HAP-1 (cell line): ENCODE data around the gene UTP14C.

Experiments
- DNase-seq, 2 experiments: peaks; one replicate each; pipeline ENCODE4 v3.0.0-alpha.2; 2016 to 2020; ENCODE audit warnings: low spot score in 2 of 2
- H3K27me3 ChIP-seq: fragments of 250-450 bp; sonication (Bioruptor Pico); 2 replicates; pipeline ENCODE4 v1.5.1; 2020; ENCODE audit warnings: low read depth, mild to moderate bottlenecking, moderate library complexity
- H3K36me3 ChIP-seq: fragments of 250-450 bp; sonication (Bioruptor Pico); replicated peaks from 2 replicates; pipeline ENCODE4 v1.5.1; 2020; ENCODE audit warnings: mild to moderate bottlenecking
- H3K4me1 ChIP-seq: fragments of 250-450 bp; sonication (Bioruptor Pico); 2 replicates; pipeline ENCODE4 v1.5.1; 2020; ENCODE audit warnings: mild to moderate bottlenecking
- H3K4me3 ChIP-seq: fragments of 250-450 bp; sonication (Bioruptor Pico); 2 replicates; pipeline ENCODE4 v1.5.1; 2020; ENCODE audit warnings: mild to moderate bottlenecking, moderate library complexity
- H3K9me3 ChIP-seq: fragments of 250-450 bp; sonication (Bioruptor Pico); 2 replicates; pipeline ENCODE4 v1.5.1; 2020; ENCODE audit warnings: mild to moderate bottlenecking, moderate library complexity
- in situ Hi-C: fragments of 300-500 bp; cut with MboI; formaldehyde crosslinking; loops from 3 replicates; pipeline ENCODE4 v1.14.3; 2020; ENCODE audit warnings: low sequenced_read_pairs, inconsistent platforms, mixed read lengths

Gene UTP14C

DNA sequence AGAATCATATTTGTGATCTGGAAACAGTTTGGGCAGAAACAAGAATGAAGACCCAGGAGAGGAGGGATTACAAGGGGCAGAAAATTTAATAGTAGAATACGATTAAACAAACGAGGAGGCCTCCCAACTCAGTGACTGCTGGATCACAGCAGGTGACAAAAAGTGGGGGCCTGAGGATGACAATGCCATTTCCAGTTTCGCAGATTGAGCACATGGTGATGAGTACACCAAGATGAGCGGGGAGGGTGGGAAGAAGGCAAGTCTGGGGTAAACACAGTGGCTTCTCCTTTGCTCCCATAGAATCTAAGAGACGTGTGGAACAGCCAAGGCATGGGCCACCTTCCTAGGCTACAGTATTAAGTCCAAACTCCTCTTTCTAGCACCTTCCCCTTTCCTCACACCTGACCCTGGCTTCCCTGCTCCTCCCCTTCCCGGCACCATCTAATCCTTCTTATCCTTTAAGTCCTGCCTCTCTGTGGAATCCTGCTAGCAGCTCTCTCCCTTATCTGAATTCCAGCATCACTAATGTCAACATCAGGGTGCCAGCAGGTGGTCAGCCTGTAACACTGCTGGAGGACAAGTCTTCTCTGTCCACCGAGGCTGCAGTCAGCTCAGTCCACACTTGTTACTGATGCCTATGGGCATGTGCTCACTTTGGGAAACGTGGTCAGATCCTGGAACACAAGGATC, 26.7 kb upstream of the UTP14C start:
- Histone ChIP-seq H3K27me3 (peaks cover 4% of the 10 kb centered on the region; the same call in 1 of the 2 replicates), H3K4me1 (no peaks in the 10 kb centered on the region), H3K4me3 (no peak overlapping the region), H3K9me3 (no peaks in the 10 kb centered on the region), H3K36me3 (no peaks in the 10 kb centered on the region)
- in situ Hi-C loops, result no loop called here
- DNase-seq, result no peak

DNA sequence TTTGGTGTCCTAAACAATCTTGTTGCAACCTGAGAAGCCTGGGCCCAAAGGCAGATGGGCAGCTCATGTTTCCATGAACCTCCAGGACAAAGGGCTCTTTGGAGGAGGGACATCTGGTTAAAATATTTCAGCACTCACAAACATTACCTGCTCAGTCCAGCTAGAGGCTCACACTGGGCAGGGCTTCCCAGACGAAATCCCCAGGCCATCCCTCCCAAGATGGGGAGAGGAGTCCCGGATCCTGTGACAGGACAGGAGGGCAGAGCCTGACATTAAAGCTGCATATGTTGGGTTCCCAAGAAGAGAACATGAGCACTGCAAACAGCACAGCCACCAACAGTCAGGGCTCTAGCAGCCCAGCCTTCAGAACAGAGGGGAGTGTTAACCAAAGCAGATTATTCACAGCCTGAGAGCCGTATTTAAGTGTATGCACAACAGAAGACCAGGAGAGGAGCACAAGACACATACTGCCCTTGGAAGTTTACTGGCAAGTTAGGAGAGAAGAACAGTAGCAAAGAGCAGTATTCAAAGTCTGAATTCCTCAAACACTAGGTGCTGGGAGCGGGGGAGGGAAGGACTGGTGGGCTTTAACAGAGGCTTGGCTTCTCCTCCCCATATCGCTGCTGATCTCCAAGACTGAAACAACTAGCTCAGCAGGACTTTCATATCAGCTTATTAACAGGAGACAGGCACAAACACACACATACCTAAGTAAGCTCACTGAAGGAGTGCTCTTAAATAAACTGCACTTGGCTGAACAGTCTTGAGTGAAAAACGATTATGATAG, 25.6 kb upstream of the UTP14C start:
- peaks cover 4% of the 10 kb centered on the region; the same call in 1 of the 2 replicates for H3K27me3 ChIP-seq
- no peaks in the 10 kb centered on the region for H3K36me3 ChIP-seq
- no peak for DNase-seq
- in situ Hi-C loops, result no loop called here
- no peaks in the 10 kb centered on the region for H3K9me3 ChIP-seq
- H3K4me3 ChIP-seq, result no peak overlapping the region
- H3K4me1 ChIP-seq, result no peaks in the 10 kb centered on the region

DNA sequence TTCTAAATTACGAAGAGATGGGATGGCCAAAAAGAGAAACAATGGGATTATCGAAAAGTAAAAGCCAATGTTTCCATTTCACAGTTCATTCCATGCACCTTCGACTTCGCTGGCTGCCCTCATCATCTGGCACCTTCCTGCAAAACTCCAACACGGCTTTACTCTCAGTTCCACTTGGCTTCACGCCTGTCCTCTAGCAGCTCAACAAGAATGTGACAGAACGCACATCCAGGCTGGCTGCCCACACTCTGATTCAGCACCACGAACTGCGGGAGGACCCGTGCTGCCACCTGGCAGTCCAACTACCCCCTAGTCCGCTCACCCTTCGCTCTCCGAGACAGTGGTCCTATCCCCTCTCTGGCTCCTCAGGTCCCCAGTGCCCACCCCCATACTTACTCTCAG, 25.0 kb upstream of the UTP14C start:
- Histone ChIP-seq H3K9me3 (no peaks in the 10 kb centered on the region), H3K4me1 (no peaks in the 10 kb centered on the region), H3K36me3 (no peaks in the 10 kb centered on the region), H3K4me3 (no peak overlapping the region), H3K27me3 (no peaks in the 10 kb centered on the region)
- in situ Hi-C loops, result no loop called here
- no peak for DNase-seq

DNA sequence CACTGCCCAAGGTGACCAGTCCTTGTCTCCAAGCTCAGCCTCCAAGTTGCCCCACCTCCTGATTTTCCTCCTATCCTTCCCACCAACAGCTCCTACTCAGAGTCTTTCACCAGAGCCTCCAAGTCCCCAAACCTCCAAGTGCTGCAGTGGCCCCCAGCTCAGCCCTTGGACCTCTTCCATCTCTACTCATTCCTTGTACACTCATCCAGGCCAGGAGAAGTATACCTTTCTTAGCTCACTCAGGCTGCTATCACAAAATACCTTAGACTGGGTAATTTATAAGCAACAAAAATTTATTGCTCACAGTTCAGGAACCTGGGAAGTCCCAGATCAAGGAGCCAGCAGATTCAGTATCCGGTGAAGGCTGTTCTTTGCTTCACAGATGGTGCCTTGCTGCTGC, 24.6 kb upstream of the UTP14C start:
- in situ Hi-C loops, result loop anchor here (10.0 kb wide), 1 partner anchor 125 kb away; the partner anchor contains the start of gene NEK5
- H3K4me1 ChIP-seq, result no peaks in the 10 kb centered on the region
- no peaks in the 10 kb centered on the region for H3K36me3 ChIP-seq
- H3K9me3 ChIP-seq, result no peaks in the 10 kb centered on the region
- no peak overlapping the region for H3K4me3 ChIP-seq
- DNase-seq, result no peak
- no peaks in the 10 kb centered on the region for H3K27me3 ChIP-seq

DNA sequence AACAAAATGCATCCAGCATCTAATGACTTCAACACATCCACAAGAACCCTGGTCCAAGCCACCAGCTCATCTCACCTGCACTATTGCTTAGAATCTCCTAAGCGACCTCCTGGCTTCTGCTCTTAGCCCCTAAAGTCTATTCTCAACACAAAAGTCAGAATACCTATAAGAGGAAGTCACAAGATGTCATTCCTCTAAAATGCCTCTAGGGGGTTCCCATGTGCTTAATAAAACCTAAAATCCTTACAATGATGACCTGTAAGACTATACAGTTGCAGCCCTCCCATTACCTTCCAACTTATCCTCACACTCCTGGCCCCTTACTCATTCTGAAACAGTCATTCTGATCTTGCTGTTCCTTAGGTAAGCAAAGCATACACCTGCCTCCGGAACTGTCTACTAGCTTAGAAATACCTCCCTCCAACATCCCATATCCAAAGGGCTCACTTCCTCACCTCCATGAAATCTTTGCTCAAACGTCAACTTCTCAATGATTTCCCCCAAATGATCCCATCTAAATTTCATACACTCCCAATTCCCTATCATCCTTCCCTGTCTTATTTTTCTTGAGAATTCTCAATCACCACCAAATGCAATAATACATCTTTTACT, 23.3 kb upstream of the UTP14C start:
- H3K36me3 ChIP-seq, result no peaks in the 10 kb centered on the region
- H3K9me3 ChIP-seq, result no peaks in the 10 kb centered on the region
- H3K27me3 ChIP-seq, result no peaks in the 10 kb centered on the region
- in situ Hi-C loops, result loop anchor here (10.0 kb wide), 1 partner anchor 124 kb away; the partner anchor contains the start of gene NEK5
- DNase-seq, result peak in 1 of 2 experiments; percentile 68
- H3K4me3 ChIP-seq, result no peak overlapping the region
- no peaks in the 10 kb centered on the region for H3K4me1 ChIP-seq

DNA sequence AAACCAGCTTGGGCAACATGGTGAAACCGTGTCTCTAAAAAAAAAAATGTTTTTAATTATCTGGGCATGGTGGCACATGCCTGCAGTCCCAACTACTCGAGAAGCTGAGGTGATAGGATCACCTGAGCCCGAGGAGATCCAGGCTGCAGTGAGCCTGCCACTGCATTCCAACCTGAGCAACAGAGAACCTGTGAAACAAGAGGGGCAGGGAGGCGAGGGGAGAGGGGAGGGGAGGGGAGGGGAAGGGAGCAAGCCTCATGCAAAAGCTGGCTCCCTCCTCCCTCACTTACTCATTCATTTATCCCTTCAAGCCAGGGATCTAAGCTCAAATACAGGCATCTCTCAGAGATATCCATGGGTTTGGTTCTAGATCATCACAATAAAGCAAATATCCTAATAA, 22.1 kb upstream of the UTP14C start:
- in situ Hi-C loops, result loop anchor here (10.0 kb wide), 1 partner anchor 122 kb away; the partner anchor contains the start of gene NEK5
- H3K9me3 ChIP-seq, result no peaks in the 10 kb centered on the region
- H3K4me1 ChIP-seq, result no peaks in the 10 kb centered on the region
- no peak for DNase-seq
- no peaks in the 10 kb centered on the region for H3K36me3 ChIP-seq
- H3K4me3 ChIP-seq, result no peak overlapping the region
- H3K27me3 ChIP-seq, result no peaks in the 10 kb centered on the region

DNA sequence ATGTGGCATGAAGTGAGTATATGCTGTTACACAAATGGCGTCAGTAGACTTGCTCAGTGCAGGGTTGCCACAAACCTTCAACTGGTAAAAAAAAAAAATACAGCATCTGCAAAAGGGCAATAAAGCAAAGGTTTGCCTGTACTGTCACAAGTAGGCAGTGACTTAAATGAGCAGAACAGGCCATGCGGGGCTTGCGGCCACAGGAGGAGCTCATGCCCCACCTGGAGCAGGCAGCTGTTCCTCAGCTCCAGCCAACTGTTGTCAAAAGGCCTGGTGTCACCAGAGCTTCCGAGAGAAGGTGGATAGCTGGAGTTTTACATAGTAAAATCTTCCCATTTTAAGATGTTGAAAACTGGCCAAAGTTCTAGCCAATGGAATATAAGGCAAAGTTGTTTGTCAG, 20.9 kb upstream of the UTP14C start:
- no peaks in the 10 kb centered on the region for H3K9me3 ChIP-seq
- no peaks in the 10 kb centered on the region for H3K36me3 ChIP-seq
- H3K27me3 ChIP-seq, result no peaks in the 10 kb centered on the region
- no peaks in the 10 kb centered on the region for H3K4me1 ChIP-seq
- in situ Hi-C loops, result loop anchor here (10.0 kb wide), 1 partner anchor 121 kb away; the partner anchor contains the start of gene NEK5
- no peak for DNase-seq
- no peak overlapping the region for H3K4me3 ChIP-seq

DNA sequence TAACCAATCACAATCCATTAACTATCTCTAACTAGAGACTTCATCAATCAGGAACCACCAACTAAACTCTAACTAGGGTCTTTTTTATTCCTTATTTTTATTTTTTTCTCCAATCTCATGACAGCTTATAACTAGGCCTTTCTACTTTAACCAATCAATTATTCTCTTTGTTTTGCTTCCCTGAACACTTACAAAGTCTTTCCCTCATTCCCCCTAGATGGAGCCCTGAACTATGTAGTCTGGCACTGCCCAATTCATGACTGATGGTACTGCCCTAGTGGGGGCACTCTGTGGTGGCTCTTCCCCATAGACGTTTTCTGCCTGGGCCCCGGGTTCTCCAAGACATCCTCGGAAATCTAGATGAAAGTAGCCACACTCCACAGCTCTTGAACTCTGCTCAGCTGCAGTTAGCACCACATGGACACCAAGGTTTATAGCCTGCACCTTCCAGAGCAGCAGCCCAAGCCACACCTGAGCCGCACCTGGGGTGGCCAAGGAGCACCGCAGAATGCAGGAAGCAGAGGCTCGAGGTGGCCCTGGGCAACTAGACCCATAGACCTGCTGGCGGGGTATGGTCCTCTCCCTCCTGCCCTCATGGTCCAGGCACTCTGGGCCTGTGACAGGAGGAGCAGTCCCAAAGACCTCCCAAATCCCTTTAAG, 19.9 kb upstream of the UTP14C start:
- H3K4me3 ChIP-seq, result no peak overlapping the region
- H3K9me3 ChIP-seq, result no peaks in the 10 kb centered on the region
- H3K27me3 ChIP-seq, result no peaks in the 10 kb centered on the region
- H3K4me1 ChIP-seq, result no peaks in the 10 kb centered on the region
- in situ Hi-C loops, result loop anchor here (10.0 kb wide), 1 partner anchor 120 kb away; the partner anchor contains the start of gene NEK5
- no peak for DNase-seq
- no peaks in the 10 kb centered on the region for H3K36me3 ChIP-seq

DNA sequence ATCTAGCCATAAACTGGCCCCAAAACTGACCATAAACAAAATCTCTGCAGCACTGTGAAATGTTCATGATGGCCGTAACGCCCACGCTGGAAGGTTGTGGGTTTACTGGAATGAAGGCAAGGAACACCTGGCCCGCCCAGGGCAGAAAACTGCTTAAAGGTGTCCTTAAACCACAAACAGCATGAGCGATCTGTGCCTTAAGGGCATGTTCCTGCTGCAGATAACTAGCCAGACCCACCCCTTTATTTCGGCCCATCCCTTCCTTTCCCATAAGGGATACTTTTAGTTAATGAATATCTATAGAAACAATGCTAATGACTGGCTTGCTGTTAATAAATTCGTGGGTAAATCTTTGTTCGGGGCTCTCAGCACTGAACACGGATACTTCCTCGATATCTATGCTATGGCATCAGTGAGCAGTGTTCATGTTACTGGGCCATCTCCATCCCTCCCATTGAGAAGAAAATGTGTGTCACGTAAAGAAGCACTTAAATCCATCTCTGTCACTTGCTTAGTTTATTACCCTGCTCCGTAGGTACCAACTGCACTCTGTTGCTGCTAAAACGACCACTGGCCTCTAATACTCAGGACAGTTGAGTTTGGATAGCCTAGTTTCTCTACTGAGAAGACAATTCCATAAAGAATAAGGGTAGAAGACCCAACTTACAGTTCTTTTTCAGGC, 18.5 kb upstream of the UTP14C start:
- H3K36me3 ChIP-seq, result no peaks in the 10 kb centered on the region
- no peak overlapping the region for H3K4me3 ChIP-seq
- no peaks in the 10 kb centered on the region for H3K27me3 ChIP-seq
- H3K4me1 ChIP-seq, result no peaks in the 10 kb centered on the region
- no peaks in the 10 kb centered on the region for H3K9me3 ChIP-seq
- DNase-seq, result no peak
- in situ Hi-C loops, result loop anchor here (10.0 kb wide), 1 partner anchor 119 kb away; the partner anchor contains the start of gene NEK5

DNA sequence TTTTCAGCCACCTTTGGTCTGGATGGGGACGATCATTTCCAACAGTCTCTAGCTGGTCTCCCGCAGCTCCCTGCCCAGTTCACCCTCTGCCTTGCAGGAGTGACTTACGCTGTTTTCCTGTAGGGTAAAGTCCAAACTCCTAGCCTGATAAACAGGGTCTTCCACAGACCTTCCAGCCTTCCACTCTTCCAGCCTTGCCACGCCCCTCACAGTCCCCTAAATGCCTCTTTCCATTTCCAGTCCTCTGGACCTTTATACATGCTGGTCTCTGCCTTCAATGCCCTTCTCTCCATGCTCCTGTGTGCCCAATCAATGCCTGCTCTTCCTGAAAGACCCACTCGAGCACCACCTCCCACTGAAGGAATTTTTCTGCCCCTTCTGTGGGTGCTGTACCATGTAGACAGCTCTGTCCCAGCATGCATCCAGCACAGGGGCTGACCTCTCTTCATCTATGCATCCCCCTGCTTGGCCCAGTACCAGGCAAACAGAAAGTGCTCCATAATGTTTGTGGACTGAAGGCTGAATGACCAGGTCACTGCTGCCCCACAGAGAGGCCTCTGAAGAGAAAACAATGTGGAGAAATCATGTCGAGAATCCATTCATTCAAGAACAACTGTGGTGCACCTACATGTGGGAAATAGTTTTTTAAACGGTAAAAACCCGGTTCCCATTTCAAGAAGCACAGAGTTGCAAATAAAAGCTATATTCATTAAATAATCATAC, 17.8 kb upstream of the UTP14C start:
- in situ Hi-C loops, result loop anchor here (10.0 kb wide), 1 partner anchor 118 kb away; the partner anchor contains the start of gene NEK5
- Histone ChIP-seq H3K27me3 (no peaks in the 10 kb centered on the region), H3K4me3 (no peak overlapping the region), H3K36me3 (no peaks in the 10 kb centered on the region), H3K4me1 (no peaks in the 10 kb centered on the region), H3K9me3 (no peaks in the 10 kb centered on the region)
- DNase-seq, result no peak

DNA sequence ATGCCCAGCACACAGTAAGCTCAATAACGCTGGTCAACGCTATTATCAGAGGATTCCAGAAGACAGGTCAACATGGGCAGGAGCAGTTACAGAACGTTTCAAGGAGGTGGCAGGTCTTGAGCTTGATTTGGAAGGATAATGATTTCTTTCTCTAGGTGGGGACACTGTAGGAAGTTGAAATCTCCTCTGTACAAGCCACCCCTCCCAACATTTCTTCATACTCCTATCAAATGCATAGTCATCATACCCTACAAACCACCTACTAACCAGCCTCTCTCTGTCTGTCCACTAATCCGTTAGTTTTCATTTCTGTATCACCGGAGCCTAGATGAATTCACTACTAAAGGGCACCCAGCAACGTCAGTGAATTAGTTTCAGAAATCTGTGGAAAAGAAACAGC, 14.5 kb upstream of the UTP14C start:
- no peak overlapping the region for H3K4me3 ChIP-seq
- no peaks in the 10 kb centered on the region for H3K36me3 ChIP-seq
- peaks cover 12% of the 10 kb centered on the region for H3K4me1 ChIP-seq
- in situ Hi-C loops, result loop anchor here (10.0 kb wide), 1 partner anchor 115 kb away; the partner anchor contains the start of gene NEK5
- no peak for DNase-seq
- H3K27me3 ChIP-seq, result no peaks in the 10 kb centered on the region
- no peaks in the 10 kb centered on the region for H3K9me3 ChIP-seq

DNA sequence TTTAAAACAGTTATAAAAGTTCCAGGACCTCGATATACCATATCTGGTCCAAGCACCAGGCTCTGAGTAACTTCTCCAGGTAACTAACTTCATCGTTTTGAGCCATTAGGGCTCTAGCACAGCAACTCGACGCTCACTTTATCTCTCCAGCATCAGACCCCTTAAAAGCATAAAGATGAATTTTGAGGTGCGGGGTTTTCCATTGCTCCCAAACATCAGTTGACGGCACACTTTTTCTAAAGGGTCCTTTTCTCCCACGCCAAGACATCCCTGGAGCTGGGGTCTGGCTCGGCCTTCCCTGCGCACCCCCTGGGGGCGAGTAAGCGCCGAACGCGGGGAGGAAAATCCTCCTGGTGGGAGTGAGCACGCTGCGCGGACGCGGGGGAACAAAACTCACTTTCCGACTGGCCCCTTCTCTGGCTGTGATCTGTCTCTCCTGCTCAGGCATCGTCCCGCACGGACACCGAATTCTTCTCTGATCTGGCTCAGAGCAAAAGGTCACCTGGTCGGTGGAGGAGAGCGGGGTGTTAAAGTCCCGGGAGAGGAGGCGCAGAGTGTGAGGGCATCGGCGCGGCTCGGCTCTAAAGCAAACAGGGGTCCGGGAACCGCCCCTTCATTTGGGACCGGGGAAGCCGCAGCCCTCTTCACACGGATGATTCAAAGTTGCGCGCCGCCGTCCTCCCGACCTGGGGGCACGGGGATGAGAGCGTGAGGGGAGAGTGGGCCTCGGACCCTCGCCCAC, 13.4 kb upstream of the UTP14C start, which contains the start of gene ATP7B:
ATP7B (minus strand) TSS at position 561 of the 742 bp plus-strand sequence; CDS start at position 448, 113 bp downstream.
- Histone ChIP-seq H3K27me3 (no peaks in the 10 kb centered on the region), H3K4me3 (peak within 1 kb of the TSS; percentile 75), H3K36me3 (peaks cover 4% of the 10 kb centered on the region), H3K9me3 (no peaks in the 10 kb centered on the region; the same call in 1 of the 2 replicates), H3K4me1 (peaks cover 12% of the 10 kb centered on the region)
- in situ Hi-C loops, result no loop called here
- DNase-seq, result peak in 1 of 2 experiments; percentile 59
